K562 (cell line): ENCODE results near the gene USP2. TPM values are rescaled to one million over a fixed set of nuclear protein-coding genes. Genes with fewer than 3 reads are reported as not detected.

ENCODE experiments used
- ARHGAP35 ChIP-seq: fragments of 450-650 bp; IDR thresholded peaks from 2 replicates; pipeline ENCODE4 v1.6.1; 2018; ENCODE audit not compliant: partially characterized antibody
- BRD9 ChIP-seq: fragments of 450-650 bp; IDR thresholded peaks from 2 replicates; pipeline ENCODE4 v1.6.1; 2018; ENCODE audit warnings: low read depth; ENCODE audit not compliant: partially characterized antibody
- FIP1L1 ChIP-seq: fragments of 200-400 bp; formaldehyde crosslinking; IDR thresholded peaks from 2 replicates; pipeline ENCODE4 v1.6.1; 2018; ENCODE audit warnings: mild to moderate bottlenecking, low read depth, low read length; ENCODE audit not compliant: poor library complexity, severe bottlenecking
- HES1 ChIP-seq: fragments of 450-650 bp; IDR thresholded peaks from 2 replicates; pipeline ENCODE4 v1.6.1; 2016; ENCODE audit warnings: low read depth, mild to moderate bottlenecking, moderate library complexity
- HNRNPL ChIP-seq: fragments of 200-400 bp; formaldehyde crosslinking; IDR thresholded peaks from 2 replicates; pipeline ENCODE4 v1.6.1; 2017; ENCODE audit warnings: low read depth, mild to moderate bottlenecking, low read length
- L3MBTL2 ChIP-seq: fragments of 450-650 bp; IDR thresholded peaks from 2 replicates; pipeline ENCODE4 v1.6.1; 2016; ENCODE audit warnings: mild to moderate bottlenecking, moderate library complexity
- MBD1 ChIP-seq: fragments of 250-450 bp; sonication (Bioruptor Pico); IDR thresholded peaks from 2 replicates; pipeline ENCODE4 v1.8.0; 2022; ENCODE audit warnings: inconsistent platforms
- MCM5 ChIP-seq: fragments of 450-650 bp; IDR thresholded peaks from 2 replicates; pipeline ENCODE4 v1.6.1; 2016; ENCODE audit warnings: low read depth
- MLX ChIP-seq, 2 experiments: fragments of 450-650 bp in 1 of 2; sonication (generic) in 1 of 2; formaldehyde crosslinking; conservative IDR thresholded peaks; 2 replicates each; pipeline versions ENCODE4 v1.4.0 to v1.8.1; 2020 to 2022; ENCODE audit warnings: mild to moderate bottlenecking in 1 of 2, missing genetic modification reagents in 1 of 2
- PCBP1 ChIP-seq: fragments of 200-400 bp; formaldehyde crosslinking; IDR thresholded peaks from 2 replicates; pipeline ENCODE4 v1.6.1; 2018; ENCODE audit warnings: mild to moderate bottlenecking, low read depth, low read length; ENCODE audit not compliant: poor library complexity, severe bottlenecking
- POLR2G ChIP-seq: fragments of 200-400 bp; formaldehyde crosslinking; IDR thresholded peaks from 2 replicates; pipeline ENCODE4 v1.6.1; 2017; ENCODE audit warnings: low read depth, mild to moderate bottlenecking, antibody characterized with exemption, low read length, moderate library complexity
- SRSF9 ChIP-seq: fragments of 200-400 bp; formaldehyde crosslinking; IDR thresholded peaks from 2 replicates; pipeline ENCODE4 v1.6.1; 2017; ENCODE audit warnings: low read depth, low read length, borderline replicate concordance
- STAG1 ChIP-seq: sonication (generic); formaldehyde crosslinking; IDR thresholded peaks from 2 replicates; pipeline ENCODE4 v1.5.0; 2020; ENCODE audit warnings: missing genetic modification reagents, borderline replicate concordance
- ZSCAN29 ChIP-seq: fragments of 450-650 bp; IDR thresholded peaks from 2 replicates; pipeline ENCODE4 v1.6.1; 2017
- polyA plus RNA-seq, 8 experiments: library from polyadenylated mRNA; depleted of rRNA in 4 of 8; stranded (reverse) in 5 of 8; unstranded in 3 of 8; fragments of >200 nt; fragmentation: Nextera tagmentation in 2 of 8; fragmentation: Illumina TruSeq in 1 of 8; extraction: Ambion mirVana in 2 of 8; extraction: Trizol in 1 of 8; gene quantifications; 2 replicates each; pipeline versions ENCODE4 v1.2.1 to v1.2.3, GENCODE V29; 2011 to 2014; ENCODE audit warnings: inconsistent platforms in 1 of 8, missing spikeins in 1 of 8
- total RNA-seq, 7 experiments: library from RNA; depleted of rRNA in 6 of 7; stranded (reverse); fragments of >200 nt in 6 of 7; fragmentation: Illumina TruSeq in 2 of 7; extraction: Trizol in 2 of 7; gene quantifications; 2 replicates each; pipeline versions ENCODE4 v1.2.1 to v1.2.3, GENCODE V29; 2011 to 2021; ENCODE audit warnings: low replicate concordance in 1 of 7
- TF ChIP-seq, protein P1 (sequence below): fragments of 150-350 bp; conservative IDR thresholded peaks from 2 replicates; pipeline ENCODE4 v1.6.1; 2014; ENCODE audit warnings: low read length
- TF ChIP-seq, protein P2 (sequence below), 3 experiments: IDR thresholded peaks in 2 of 3; conservative IDR thresholded peaks in 1 of 3; 2 replicates each; pipeline ENCODE4 v1.5.1; 2011 to 2012; ENCODE audit warnings: low read length in 3 of 3, mild to moderate bottlenecking in 3 of 3, control low read depth in 2 of 3, improper control_type of control experiment in 1 of 3, inconsistent platforms in 1 of 3, low read depth in 1 of 3, mixed read lengths in 1 of 3, moderate library complexity in 1 of 3; ENCODE audit not compliant: insufficient read depth in 2 of 3

The USP2 gene
- total and polyA plus RNA-seq, 9 of the 15 experiments (the other 6 are each of a cell fraction or from before 2014, with no cell fraction given) = 2.8 to 16.9 (median 3.9) TPM

GRCh38 chr11:119356349-119357031, 25.0 kb downstream of the USP2 start (continued):
- peak; percentile 39 for TF ChIP-seq POLR2G
- no peak for TF ChIP-seq MBD1 (CRISPR knock-in tag)
- peak; percentile 73 for TF ChIP-seq BRD9
- TF ChIP-seq HNRNPL = no peak
- TF ChIP-seq MCM5 = no peak
- TF ChIP-seq SRSF9 = no peak
- no peak for TF ChIP-seq PCBP1
- TF ChIP-seq, protein P1, sequence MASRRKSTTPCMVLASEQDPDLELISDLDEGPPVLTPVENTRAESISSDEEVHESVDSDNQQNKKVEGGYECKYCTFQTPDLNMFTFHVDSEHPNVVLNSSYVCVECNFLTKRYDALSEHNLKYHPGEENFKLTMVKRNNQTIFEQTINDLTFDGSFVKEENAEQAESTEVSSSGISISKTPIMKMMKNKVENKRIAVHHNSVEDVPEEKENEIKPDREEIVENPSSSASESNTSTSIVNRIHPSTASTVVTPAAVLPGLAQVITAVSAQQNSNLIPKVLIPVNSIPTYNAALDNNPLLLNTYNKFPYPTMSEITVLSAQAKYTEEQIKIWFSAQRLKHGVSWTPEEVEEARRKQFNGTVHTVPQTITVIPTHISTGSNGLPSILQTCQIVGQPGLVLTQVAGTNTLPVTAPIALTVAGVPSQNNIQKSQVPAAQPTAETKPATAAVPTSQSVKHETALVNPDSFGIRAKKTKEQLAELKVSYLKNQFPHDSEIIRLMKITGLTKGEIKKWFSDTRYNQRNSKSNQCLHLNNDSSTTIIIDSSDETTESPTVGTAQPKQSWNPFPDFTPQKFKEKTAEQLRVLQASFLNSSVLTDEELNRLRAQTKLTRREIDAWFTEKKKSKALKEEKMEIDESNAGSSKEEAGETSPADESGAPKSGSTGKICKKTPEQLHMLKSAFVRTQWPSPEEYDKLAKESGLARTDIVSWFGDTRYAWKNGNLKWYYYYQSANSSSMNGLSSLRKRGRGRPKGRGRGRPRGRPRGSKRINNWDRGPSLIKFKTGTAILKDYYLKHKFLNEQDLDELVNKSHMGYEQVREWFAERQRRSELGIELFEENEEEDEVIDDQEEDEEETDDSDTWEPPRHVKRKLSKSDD = no peak
- TF ChIP-seq ZSCAN29 = no peak
- no peak; the same call in 1 of the 2 replicates for TF ChIP-seq STAG1 (CRISPR knock-in tag)
- TF ChIP-seq, protein P2, sequence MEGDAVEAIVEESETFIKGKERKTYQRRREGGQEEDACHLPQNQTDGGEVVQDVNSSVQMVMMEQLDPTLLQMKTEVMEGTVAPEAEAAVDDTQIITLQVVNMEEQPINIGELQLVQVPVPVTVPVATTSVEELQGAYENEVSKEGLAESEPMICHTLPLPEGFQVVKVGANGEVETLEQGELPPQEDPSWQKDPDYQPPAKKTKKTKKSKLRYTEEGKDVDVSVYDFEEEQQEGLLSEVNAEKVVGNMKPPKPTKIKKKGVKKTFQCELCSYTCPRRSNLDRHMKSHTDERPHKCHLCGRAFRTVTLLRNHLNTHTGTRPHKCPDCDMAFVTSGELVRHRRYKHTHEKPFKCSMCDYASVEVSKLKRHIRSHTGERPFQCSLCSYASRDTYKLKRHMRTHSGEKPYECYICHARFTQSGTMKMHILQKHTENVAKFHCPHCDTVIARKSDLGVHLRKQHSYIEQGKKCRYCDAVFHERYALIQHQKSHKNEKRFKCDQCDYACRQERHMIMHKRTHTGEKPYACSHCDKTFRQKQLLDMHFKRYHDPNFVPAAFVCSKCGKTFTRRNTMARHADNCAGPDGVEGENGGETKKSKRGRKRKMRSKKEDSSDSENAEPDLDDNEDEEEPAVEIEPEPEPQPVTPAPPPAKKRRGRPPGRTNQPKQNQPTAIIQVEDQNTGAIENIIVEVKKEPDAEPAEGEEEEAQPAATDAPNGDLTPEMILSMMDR (IDR thresholded peaks at IDR 0.05 in 2 of 3, conservative IDR thresholded peaks at IDR 0.05 in 1 of 3; ENCODE audit: insufficient read depth in 2 of 3, low read depth in 1 of 3, low read length in 3 of 3) = peak; percentile 88 to 97 (median 92)
- TF ChIP-seq L3MBTL2 = peak; percentile 66
- no peak for TF ChIP-seq FIP1L1
- no peak for TF ChIP-seq ARHGAP35
- TF ChIP-seq MLX (CRISPR knock-in tag; conservative IDR thresholded peaks at IDR 0.05) = no peak
- no peak for TF ChIP-seq HES1
